ENCODE measurements around the gene NFIB.

GRCh38 chr9:14296495-14297113 is 17.3 kb downstream of the NFIB start:
- TF ChIP-seq SP1 (IDR thresholded peaks at IDR 0.05) (no peak), ELF4 (IDR thresholded peaks at IDR 0.05) (no peak), FOXK2 (IDR thresholded peaks at IDR 0.05) (no peak), NFRKB (IDR thresholded peaks at IDR 0.05) (no peak), FOXA1 (IDR thresholded peaks at IDR 0.05) (no peak), FOXM1 (IDR thresholded peaks at IDR 0.05; ENCODE audit: borderline replicate concordance) (no peak), LEF1 (IDR thresholded peaks at IDR 0.05; ENCODE audit: borderline replicate concordance) (no peak)

Data from HEK293T (cell line).